ENCODE data around the gene FURIN.

GRCh38 chr15:90828111-90828510 lies 40.3 kb upstream of the FURIN start:
- TF ChIP-seq CTCF (IDR thresholded peaks at IDR 0.05) = no peak
- TF ChIP-seq ZFX (IDR thresholded peaks at IDR 0.05; ENCODE audit: borderline replicate concordance) = no peak
